HEK293 (cell line): ENCODE data around the gene KSR1.

Experiments used
- CTCF ChIP-seq: fragments of 450-650 bp; formaldehyde crosslinking; IDR thresholded peaks from 2 replicates; pipeline ENCODE4 v1.5.1; 2016; ENCODE audit warnings: missing biosample characterization, missing genetic modification characterization
- ELK4 ChIP-seq: IDR thresholded peaks from 2 replicates; pipeline ENCODE4 v1.6.1; 2011; ENCODE audit warnings: mild to moderate bottlenecking, low read depth, low read length, borderline replicate concordance
- PRDM10 ChIP-seq: fragments of 450-650 bp; formaldehyde crosslinking; IDR thresholded peaks from 2 replicates; pipeline ENCODE4 v1.5.1; 2016; ENCODE audit warnings: missing biosample characterization, missing genetic modification characterization
- REST ChIP-seq: fragments of 450-650 bp; formaldehyde crosslinking; IDR thresholded peaks from 2 replicates; pipeline ENCODE4 v1.5.1; 2016; ENCODE audit warnings: missing biosample characterization, missing genetic modification characterization
- YY1 ChIP-seq: fragments of 450-650 bp; formaldehyde crosslinking; IDR thresholded peaks from 2 replicates; pipeline ENCODE4 v1.5.1; 2018; ENCODE audit warnings: missing biosample characterization, missing genetic modification characterization
- ZBTB21 ChIP-seq: fragments of 450-650 bp; formaldehyde crosslinking; IDR thresholded peaks from 2 replicates; pipeline ENCODE4 v1.5.1; 2017; ENCODE audit warnings: missing biosample characterization, missing genetic modification characterization
- ZNF146 ChIP-seq: fragments of 450-650 bp; formaldehyde crosslinking; IDR thresholded peaks from 2 replicates; pipeline ENCODE4 v1.5.1; 2016; ENCODE audit warnings: missing biosample characterization, missing genetic modification characterization
- ZNF280D ChIP-seq: fragments of 450-650 bp; formaldehyde crosslinking; IDR thresholded peaks from 2 replicates; pipeline ENCODE4 v1.5.1; 2016; ENCODE audit warnings: missing biosample characterization, missing genetic modification characterization
- ZNF324 ChIP-seq: fragments of 450-650 bp; formaldehyde crosslinking; IDR thresholded peaks from 2 replicates; pipeline ENCODE4 v1.5.1; 2016; ENCODE audit warnings: missing biosample characterization, missing genetic modification characterization

- no peak for TF ChIP-seq ELK4
- no peak for TF ChIP-seq CTCF
- no peak for TF ChIP-seq ZNF324 (tag by site-specific recombination)
- TF ChIP-seq PRDM10 (tag by site-specific recombination), result no peak
- no peak for TF ChIP-seq ZBTB21
- TF ChIP-seq ZNF146 (tag by site-specific recombination), result no peak
- TF ChIP-seq REST (tag by site-specific recombination), result no peak
- no peak for TF ChIP-seq YY1 (tag by site-specific recombination)
- no peak for TF ChIP-seq ZNF280D (tag by site-specific recombination)
Observed at GRCh38 chr17:27567563-27567859, 111.3 kb downstream of the KSR1 start.
